HG02943 (cell line): ENCODE measurements around the gene RSPH3.
A peak's percentile ranks its signal among the peaks of the same experiment; 100 is the strongest.
"Not testable (repeated sequence)": the region's sequence is repeated elsewhere in the genome, so short reads cannot be mapped to it uniquely, and the experiment has no call there.

ENCODE experiments used
- ATAC-seq: cut with Tn5 transposase; IDR thresholded peaks from one replicate; pipeline ENCODE4 v1.9.1; 2021; ENCODE audit warnings: mild to moderate bottlenecking, low read depth, moderate library complexity; ENCODE audit not compliant: unreplicated experiment

RSPH3 gene

GRCh38 chr6:159030168-159030567 lies 30.2 kb upstream of the RSPH3 start:
- no peak for ATAC-seq

DNA sequence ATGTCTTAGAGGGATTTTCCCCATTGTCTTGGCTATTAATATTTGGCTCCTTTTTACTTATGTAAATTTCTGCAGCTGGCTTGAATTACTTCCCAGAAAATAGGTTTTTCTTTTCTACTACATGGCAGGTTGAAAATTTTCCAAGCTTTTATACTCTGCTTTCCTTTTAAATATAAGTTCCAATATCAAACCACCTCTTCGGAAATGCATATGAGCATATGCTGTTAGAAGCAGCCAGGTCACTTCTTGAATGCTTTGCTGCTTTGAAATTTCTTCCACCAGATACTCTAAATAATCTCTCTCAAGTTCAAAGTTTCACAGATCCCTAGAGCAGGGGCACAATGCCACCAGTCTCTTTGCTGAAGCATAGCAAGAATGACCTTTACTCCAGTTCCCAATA lies 25.2 kb upstream of the RSPH3 start:
- not testable (repeated sequence) for ATAC-seq

GRCh38 chr6:159023893-159024292 lies 23.9 kb upstream of the RSPH3 start:
- ATAC-seq, result no peak

DNA sequence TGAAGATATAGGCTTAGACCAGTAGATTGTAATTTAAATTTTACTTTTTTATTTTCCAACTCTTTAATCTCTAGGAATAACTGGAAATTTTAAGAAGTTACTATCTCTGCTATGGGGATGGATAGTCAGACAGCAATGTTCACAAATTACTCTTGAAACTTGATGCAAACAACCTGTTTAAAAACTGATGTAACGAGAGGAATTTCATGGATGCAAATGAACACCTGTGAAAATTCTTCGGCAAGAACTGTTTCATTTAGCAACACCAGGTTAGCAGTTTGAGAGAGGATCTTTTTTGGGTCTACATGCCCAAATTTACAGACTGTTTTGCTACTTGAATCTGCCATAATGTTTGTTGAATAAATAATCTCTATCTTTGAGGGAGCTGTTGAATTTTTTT lies 20.0 kb upstream of the RSPH3 start:
- ATAC-seq, result no peak

- no peak for ATAC-seq
Measured at GRCh38 chr6:159017757-159018559, 18.0 kb upstream of the RSPH3 start.

- no peak for ATAC-seq
Measured at GRCh38 chr6:159014406-159014805, 14.4 kb upstream of the RSPH3 start.

GRCh38 chr6:159013229-159013628 lies 13.2 kb upstream of the RSPH3 start:
- ATAC-seq, result no peak

DNA sequence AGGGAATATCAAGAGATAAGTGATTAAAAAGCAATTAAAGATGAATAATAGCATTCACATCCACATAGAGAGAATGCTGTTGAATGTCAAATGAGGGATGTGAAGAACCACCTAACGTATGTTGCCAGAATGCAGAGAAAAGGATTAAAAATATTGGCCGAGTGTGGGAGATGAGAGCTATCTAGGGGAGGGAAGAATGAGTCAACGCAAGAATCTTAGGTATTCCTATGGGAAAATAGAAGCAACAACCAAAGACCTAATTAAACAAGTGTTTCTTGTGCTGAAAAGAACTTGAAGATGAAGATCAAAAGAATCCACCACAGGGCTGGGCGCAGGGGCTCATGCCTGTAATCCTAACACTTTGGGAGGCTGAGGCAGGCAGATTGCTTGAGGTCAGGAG lies 12.2 kb upstream of the RSPH3 start:
- ATAC-seq, result no peak

DNA sequence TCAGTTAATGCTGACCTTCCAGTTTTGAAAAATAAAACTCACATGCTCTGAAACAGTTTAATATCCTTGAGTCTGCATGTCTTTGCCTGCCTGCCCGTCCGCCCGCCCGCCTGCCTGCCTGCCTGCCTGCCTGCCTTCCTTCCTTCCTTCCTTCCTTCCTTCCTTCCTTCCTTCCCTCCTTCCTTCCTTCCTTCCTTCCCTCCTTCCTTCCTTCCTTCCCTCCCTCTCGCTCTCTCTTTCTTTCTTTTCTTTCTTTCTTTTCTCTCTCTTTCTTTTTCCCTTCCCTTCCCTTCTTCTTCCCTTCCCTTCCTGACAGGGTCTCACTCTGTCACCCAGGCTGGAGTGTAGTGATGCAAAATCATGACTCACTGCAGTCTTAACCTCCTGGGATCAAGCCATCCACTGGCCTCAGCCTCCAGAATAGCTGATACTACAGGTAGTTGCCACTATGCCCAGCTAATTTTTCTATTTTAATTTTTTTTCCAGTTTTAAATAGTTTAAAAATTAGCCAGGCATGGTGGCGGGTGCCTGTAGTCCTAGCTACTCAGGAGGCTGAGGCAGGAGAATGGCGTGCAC lies 10.1 kb upstream of the RSPH3 start:
- ATAC-seq, result not testable (repeated sequence)

DNA sequence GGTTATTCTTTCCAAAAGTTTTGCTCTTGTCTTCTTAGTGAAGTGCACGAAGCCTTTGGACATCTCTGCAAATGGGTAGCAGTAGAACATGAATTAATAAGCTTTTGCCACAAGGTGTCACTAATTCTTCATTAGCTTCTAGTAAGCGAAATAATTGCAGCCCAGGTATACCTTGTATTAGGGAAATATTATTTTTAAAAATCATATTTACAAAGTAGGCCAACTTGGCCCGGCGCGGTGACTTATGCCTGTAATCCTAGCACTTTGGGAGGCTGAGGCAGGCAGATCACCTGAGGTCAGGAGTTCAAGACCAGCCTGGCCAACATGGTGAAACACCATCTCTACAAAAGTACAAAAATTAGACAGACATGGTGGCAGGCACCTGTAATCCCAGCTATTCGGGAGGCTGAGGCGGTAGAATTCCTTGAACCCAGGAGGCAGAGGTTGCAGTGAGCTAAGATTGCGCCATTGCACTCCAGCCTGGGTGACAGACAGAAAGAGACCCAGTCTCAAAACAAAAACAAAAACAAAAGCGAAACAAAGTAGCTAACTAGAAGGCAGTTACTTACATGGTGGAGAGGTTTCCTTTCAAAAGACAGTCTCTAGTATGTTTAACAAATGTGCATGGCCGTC lies 8.8 kb upstream of the RSPH3 start:
- no peak for ATAC-seq

- no peak for ATAC-seq
Measured at GRCh38 chr6:159007510-159007909, 7.5 kb upstream of the RSPH3 start.

GRCh38 chr6:159005436-159005835 lies 5.4 kb upstream of the RSPH3 start:
- no peak for ATAC-seq

DNA sequence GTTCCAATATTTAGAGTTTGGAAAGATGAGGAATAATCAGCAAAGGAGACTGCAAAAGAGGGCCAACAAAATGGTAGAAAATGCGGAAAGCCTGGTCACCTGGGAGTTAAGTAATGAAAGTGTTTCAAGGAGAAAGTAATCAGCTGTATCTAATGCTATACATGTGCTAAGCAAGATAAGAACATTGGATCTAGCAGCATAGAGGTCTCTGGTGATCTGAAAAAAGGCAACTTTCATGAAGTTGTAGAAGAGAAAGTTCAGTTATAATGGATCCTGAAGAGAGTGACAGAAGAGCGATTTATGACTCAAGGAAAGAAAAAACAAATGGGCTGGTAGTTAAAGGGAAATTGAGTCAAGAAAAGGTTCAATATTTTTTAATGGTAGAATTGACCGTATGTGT lies 4.6 kb upstream of the RSPH3 start:
- no peak for ATAC-seq

GRCh38 chr6:159002432-159003155 lies 2.6 kb upstream of the RSPH3 start:
- ATAC-seq, result no peak

- ATAC-seq, result peak; percentile 33
Measured at GRCh38 chr6:158999154-158999665, 792 bp downstream of the RSPH3 start.

DNA sequence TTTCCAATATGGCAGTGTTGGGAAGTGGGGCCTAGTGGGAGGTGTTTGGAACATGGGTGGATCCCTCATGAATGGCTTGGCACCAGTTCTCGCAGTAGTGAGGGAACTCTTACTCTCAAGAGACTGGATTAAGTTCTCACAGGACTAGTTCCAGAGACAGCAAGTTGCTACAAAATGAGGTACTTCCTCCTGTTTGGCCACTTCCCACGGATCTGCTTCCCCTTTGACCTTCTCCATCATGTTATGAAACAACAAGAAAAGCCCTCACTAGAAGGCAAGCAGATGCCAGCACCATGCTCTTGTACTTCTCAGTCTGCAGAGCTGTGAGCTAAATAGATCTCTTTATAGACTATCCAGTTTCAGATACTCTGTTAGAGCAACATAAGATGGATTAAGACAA lies 3.1 kb downstream of the RSPH3 start:
- no peak for ATAC-seq

- ATAC-seq, result no peak
Measured at GRCh38 chr6:158993639-158994038, 6.4 kb downstream of the RSPH3 start.

DNA sequence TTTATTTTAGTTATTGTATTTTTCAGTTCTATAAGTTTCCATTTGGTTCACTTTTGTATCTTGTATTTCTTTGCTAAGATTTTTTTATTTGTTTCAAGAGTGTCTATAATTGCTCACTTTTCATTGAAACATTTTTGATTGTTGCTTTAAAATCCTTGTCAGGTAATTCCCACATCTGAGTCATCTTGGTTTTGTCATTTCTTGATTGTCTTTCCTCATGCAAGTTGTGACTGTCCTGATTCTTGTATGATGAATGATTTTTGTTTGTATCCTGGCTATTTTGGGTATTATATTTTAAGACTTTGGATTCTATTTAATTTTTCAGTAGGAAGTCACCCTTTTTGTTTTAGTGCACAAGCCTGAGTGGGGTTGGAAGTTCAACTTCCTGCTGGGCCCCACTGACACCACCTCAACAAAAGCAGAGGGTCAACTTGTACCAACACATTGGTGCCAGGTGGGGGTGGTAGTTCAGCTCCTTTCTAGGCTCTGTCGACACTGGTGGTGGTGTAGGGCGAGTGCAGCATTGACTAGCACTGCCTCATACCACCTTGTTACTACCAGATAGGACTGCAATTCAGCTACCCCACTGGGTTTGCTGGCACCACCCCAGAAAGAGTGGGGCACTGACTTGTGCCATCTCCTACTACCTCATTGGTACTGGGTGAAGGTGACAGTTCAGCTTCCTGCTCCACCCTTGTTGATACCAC lies 8.8 kb downstream of the RSPH3 start:
- ATAC-seq, result no peak

DNA sequence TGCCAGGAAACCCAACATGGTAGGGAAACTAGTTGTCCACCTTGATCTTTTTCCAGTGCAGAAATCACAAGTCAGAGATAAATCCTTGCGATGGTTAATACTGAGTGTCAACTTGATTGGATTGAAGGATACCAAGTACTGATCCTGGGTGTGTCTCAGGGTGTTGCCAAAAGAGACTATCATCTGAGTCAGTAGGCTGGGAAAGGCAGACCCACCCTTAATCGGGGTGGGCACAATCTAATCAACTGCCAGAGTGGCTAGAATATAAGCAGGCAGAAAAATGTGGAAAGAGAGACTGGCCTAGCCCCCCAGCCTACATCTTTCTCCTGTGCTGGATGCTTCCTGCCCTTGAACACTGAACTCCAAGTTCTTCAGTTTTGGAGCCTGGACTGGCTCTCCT lies 10.3 kb downstream of the RSPH3 start:
- ATAC-seq, result not testable (repeated sequence)

GRCh38 chr6:158988477-158988876 lies 11.5 kb downstream of the RSPH3 start:
- no peak for ATAC-seq
